Stimulated activated naive B cell treated with anti-CD40 and anti-IgM and Interleukin-4, amounts not matched to agents 10 μg/mL and 1 μg/mL and 100 μg/mL, for 72 hours (primary cell): ENCODE results near the gene LPAR2.
A peak's percentile ranks its signal among the peaks of the same experiment; 100 is the strongest.

ENCODE experiments used
- ATAC-seq, 2 donors: fragments of 150-1000 bp; cut with Tn5 transposase; replicated peaks; 2 replicates each; pipeline ENCODE4 v1.10.0; 2021; ENCODE audit warnings: moderate library complexity in 1 of 2
- DNase-seq: peaks from one replicate; pipeline ENCODE4 v3.0.0; 2021
- H3K27ac Mint-ChIP-seq: one replicate; pipeline ENCODE4 v1.8.0; 2022; ENCODE audit warnings: mild to moderate bottlenecking, mixed read lengths
- H3K27me3 Mint-ChIP-seq, 2 donors: one replicate each; pipeline ENCODE4 v1.8.0; 2022; ENCODE audit warnings: mixed read lengths in 2 of 2
- H3K36me3 Mint-ChIP-seq, 2 donors: one replicate each; pipeline ENCODE4 v1.8.0; 2022; ENCODE audit warnings: mixed read lengths in 2 of 2, mild to moderate bottlenecking in 1 of 2
- H3K4me1 Mint-ChIP-seq, 2 donors: one replicate each; pipeline ENCODE4 v1.8.0; 2022; ENCODE audit warnings: mixed read lengths in 2 of 2, mild to moderate bottlenecking in 1 of 2
- H3K4me3 Mint-ChIP-seq, 2 donors: one replicate each; pipeline ENCODE4 v1.8.0; 2022; ENCODE audit warnings: mild to moderate bottlenecking in 2 of 2, mixed read lengths in 2 of 2, moderate library complexity in 1 of 2
- H3K9me3 Mint-ChIP-seq, 2 donors: one replicate each; pipeline ENCODE4 v1.8.0; 2022; ENCODE audit warnings: mixed read lengths in 2 of 2, mild to moderate bottlenecking in 1 of 2

Gene LPAR2

GRCh38 chr19:19631346-19631745, 3.3 kb upstream of the LPAR2 start:
- Mint-ChIP-seq H3K4me3 (no peak overlapping the region), H3K27ac (peak overlapping the region; percentile 47), H3K27me3 (no peaks in the 10 kb centered on the region), H3K9me3 (no peaks in the 10 kb centered on the region), H3K36me3 (peaks cover 50 to 77% of the 10 kb centered on the region in 2 donors), H3K4me1 (peaks cover 30 to 51% of the 10 kb centered on the region in 2 donors)
- ATAC-seq (no peak), DNase-seq (no peak)

GRCh38 chr19:19630426-19630825, 2.4 kb upstream of the LPAR2 start:
- Mint-ChIP-seq H3K4me1 (peaks cover 30 to 47% of the 10 kb centered on the region in 2 donors), H3K27ac (peak overlapping the region; percentile 51), H3K27me3 (no peaks in the 10 kb centered on the region), H3K9me3 (no peaks in the 10 kb centered on the region), H3K4me3 (no peak overlapping the region), H3K36me3 (peaks cover 45 to 73% of the 10 kb centered on the region in 2 donors)
- no peak for ATAC-seq
- DNase-seq = no peak

GRCh38 chr19:19630062-19630414, 2.0 kb upstream of the LPAR2 start:
- H3K4me3 Mint-ChIP-seq = no peak overlapping the region
- peaks cover 45 to 70% of the 10 kb centered on the region in 2 donors for H3K36me3 Mint-ChIP-seq
- no peaks in the 10 kb centered on the region for H3K27me3 Mint-ChIP-seq
- no peak for ATAC-seq
- H3K27ac Mint-ChIP-seq = no peak overlapping the region
- H3K9me3 Mint-ChIP-seq = no peaks in the 10 kb centered on the region
- DNase-seq = no peak
- H3K4me1 Mint-ChIP-seq = peaks cover 28 to 44% of the 10 kb centered on the region in 2 donors

GRCh38 chr19:19628501-19629134, 598 bp upstream of the LPAR2 start:
- DNase-seq (no peak), ATAC-seq (peak; percentile 44)
- peaks cover 22 to 35% of the 10 kb centered on the region in 2 donors for H3K4me1 Mint-ChIP-seq
- H3K27me3 Mint-ChIP-seq = no peaks in the 10 kb centered on the region
- H3K27ac Mint-ChIP-seq = peak overlapping the region; percentile 88
- no peaks in the 10 kb centered on the region for H3K9me3 Mint-ChIP-seq
- H3K4me3 Mint-ChIP-seq = peak overlapping the region; percentile 88 to 91
- H3K36me3 Mint-ChIP-seq = peaks cover 33 to 63% of the 10 kb centered on the region in 2 donors

- peak overlapping the region; percentile 90 to 91 for H3K4me3 Mint-ChIP-seq
- peaks cover 23 to 50% of the 10 kb centered on the region in 2 donors for H3K36me3 Mint-ChIP-seq
- peaks cover 18 to 29% of the 10 kb centered on the region in 2 donors for H3K4me1 Mint-ChIP-seq
- H3K27ac Mint-ChIP-seq = peak overlapping the region; percentile 95
- no peak for ATAC-seq
- no peaks in the 10 kb centered on the region for H3K9me3 Mint-ChIP-seq
- no peaks in the 10 kb centered on the region for H3K27me3 Mint-ChIP-seq
- DNase-seq = no peak
Measured at GRCh38 chr19:19626516-19627472, 1.2 kb downstream of the LPAR2 start.

GRCh38 chr19:19624032-19624570, 3.9 kb downstream of the LPAR2 start:
- Mint-ChIP-seq H3K9me3 (no peaks in the 10 kb centered on the region), H3K36me3 (peaks cover 11 to 28% of the 10 kb centered on the region in 2 donors), H3K27me3 (no peaks in the 10 kb centered on the region), H3K4me1 (peaks cover 21 to 32% of the 10 kb centered on the region in 2 donors), H3K27ac (no peak overlapping the region), H3K4me3 (no peak overlapping the region)
- DNase-seq = no peak
- no peak for ATAC-seq

GRCh38 chr19:19623383-19623782, 4.6 kb downstream of the LPAR2 start:
- Mint-ChIP-seq H3K4me3 (no peak overlapping the region), H3K9me3 (no peaks in the 10 kb centered on the region), H3K36me3 (peaks cover 6 to 24% of the 10 kb centered on the region in 2 donors), H3K27me3 (no peaks in the 10 kb centered on the region), H3K4me1 (peaks cover 24 to 30% of the 10 kb centered on the region in 2 donors), H3K27ac (no peak overlapping the region)
- no peak for DNase-seq
- no peak for ATAC-seq

- no peak for DNase-seq
- no peaks in the 10 kb centered on the region for H3K9me3 Mint-ChIP-seq
Measured at GRCh38 chr19:19619849-19620210, 8.2 kb downstream of the LPAR2 start.

GRCh38 chr19:19619181-19619848, 8.7 kb downstream of the LPAR2 start:
- DNase-seq (no peak), ATAC-seq (no peak)
- Mint-ChIP-seq H3K9me3 (no peaks in the 10 kb centered on the region), H3K4me1 (peaks cover 14 to 17% of the 10 kb centered on the region in 2 donors), H3K27ac (peak overlapping the region; percentile 94), H3K36me3 (peaks cover 0 to 9% of the 10 kb centered on the region in 2 donors), H3K27me3 (no peaks in the 10 kb centered on the region), H3K4me3 (peak overlapping the region; percentile 62 to 72)

More at GRCh38 chr19:19619849-19620210, 8.2 kb downstream of the LPAR2 start:
- Mint-ChIP-seq H3K27ac (no peak overlapping the region), H3K4me3 (no peak overlapping the region), H3K27me3 (no peaks in the 10 kb centered on the region), H3K4me1 (peaks cover 14 to 17% of the 10 kb centered on the region in 2 donors), H3K36me3 (peaks cover 0 to 12% of the 10 kb centered on the region in 2 donors)
- no peak for ATAC-seq

- Mint-ChIP-seq H3K36me3 (peaks cover 0 to 4% of the 10 kb centered on the region in 2 donors), H3K9me3 (no peaks in the 10 kb centered on the region), H3K4me1 (peaks cover 14 to 17% of the 10 kb centered on the region in 2 donors), H3K27me3 (no peaks in the 10 kb centered on the region), H3K27ac (peak within 1 kb of the TSS; percentile 94), H3K4me3 (peak within 1 kb of the TSS; percentile 75 to 80)
- peak; percentile 98 to 99 for ATAC-seq
- DNase-seq = peak; percentile 97
Measured at GRCh38 chr19:19618219-19619051, 9.6 kb downstream of the LPAR2 start, which contains the start of gene PBX4. PBX4 (minus strand) TSS chr19:19618687; CDS start chr19:19618629, 58 bp downstream.

GRCh38 chr19:19615086-19615485, 12.9 kb downstream of the LPAR2 start:
- Mint-ChIP-seq H3K9me3 (no peaks in the 10 kb centered on the region), H3K27me3 (no peaks in the 10 kb centered on the region), H3K4me1 (peaks cover 14 to 17% of the 10 kb centered on the region in 2 donors), H3K36me3 (peaks cover 0 to 4% of the 10 kb centered on the region in 2 donors), H3K27ac (no peak overlapping the region), H3K4me3 (no peak overlapping the region)
- no peak for ATAC-seq
- DNase-seq = no peak

GRCh38 chr19:19613506-19613905, 14.5 kb downstream of the LPAR2 start:
- no peak for ATAC-seq
- Mint-ChIP-seq H3K4me1 (peaks cover 6 to 9% of the 10 kb centered on the region in 2 donors), H3K4me3 (no peak overlapping the region), H3K27ac (no peak overlapping the region), H3K9me3 (no peaks in the 10 kb centered on the region), H3K27me3 (no peaks in the 10 kb centered on the region), H3K36me3 (peaks cover 0 to 4% of the 10 kb centered on the region in 2 donors)
- DNase-seq = no peak
